ENCODE measurements around the gene MT1M.
"Not testable (repeated sequence)": the region's sequence is repeated elsewhere in the genome, so short reads cannot be mapped to it uniquely, and the experiment has no call there.

The MT1M gene

GRCh38 chr16:56673921-56674320 is 41.5 kb downstream of the MT1M start:
- DNase-seq (ENCODE audit: low read depth): peak; percentile 33

DNA sequence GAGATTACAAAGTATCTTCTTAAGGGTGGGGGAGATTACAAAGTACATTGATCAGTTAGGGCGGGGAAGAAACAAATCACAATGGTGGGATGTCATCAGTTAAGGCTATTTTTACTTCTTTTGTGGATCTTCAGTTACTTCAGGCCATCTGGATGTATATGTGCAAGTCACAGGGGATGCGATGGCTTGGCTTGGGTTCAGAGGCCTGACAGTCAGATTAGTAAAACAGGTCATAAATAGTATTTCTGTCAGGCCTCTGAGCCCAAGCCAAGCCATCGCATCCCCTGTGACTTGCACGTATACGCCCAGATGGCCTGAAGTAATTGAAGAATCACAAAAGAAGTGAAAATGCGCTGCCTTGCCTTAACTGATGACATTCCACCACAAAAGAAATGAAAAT is 42.1 kb downstream of the MT1M start:
- not testable (repeated sequence) for DNase-seq (ENCODE audit: low read depth)

DNA sequence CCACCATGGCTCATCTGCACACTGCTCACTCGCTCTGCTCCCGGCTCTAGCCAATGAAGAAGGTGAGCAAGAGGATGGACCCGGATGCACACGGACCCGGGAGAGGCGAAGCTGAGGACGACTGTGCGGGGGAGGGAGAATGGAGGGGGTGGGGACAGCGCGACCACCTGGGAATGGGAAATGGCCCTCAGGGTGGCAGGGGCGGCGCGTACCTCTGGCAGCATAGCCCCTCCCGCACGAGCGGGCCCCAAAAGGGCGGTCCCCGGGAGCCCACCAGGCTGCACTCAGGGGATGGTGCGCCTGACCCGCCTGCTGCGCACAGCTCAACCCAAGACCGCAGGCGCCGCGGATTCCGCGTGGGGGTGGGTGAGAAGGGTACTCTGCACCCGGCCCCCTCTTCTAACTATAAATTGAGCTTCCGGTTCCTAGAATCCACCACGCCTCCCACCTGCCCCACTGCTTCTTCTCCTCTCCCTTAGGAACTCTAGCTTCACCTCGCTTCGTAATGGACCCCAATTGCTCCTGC is 43.3 kb downstream of the MT1M start:
- DNase-seq (ENCODE audit: low read depth): no peak

DNA sequence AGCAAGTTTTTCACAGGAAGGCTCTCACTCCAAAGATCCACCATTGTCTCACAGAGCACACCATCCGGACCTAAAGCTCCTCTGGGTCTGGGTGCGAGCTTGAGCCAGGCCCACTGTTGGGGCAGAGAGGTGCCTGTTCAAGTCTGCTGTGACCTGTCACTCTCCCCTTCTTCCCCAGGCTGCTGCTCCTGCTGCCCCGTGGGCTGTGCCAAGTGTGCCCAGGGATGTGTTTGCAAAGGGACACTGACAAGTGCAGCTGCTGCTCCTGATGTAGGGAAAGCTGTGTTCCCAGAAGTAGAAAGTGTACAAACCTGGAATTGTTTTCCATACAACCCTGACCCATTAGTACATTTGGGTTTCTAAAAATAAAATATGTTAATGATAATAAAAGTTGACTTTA is 45.0 kb downstream of the MT1M start:
- DNase-seq (ENCODE audit: low read depth): no peak

GRCh38 chr16:56679078-56679730 is 46.7 kb downstream of the MT1M start:
- DNase-seq (ENCODE audit: low read depth): no peak

DNA sequence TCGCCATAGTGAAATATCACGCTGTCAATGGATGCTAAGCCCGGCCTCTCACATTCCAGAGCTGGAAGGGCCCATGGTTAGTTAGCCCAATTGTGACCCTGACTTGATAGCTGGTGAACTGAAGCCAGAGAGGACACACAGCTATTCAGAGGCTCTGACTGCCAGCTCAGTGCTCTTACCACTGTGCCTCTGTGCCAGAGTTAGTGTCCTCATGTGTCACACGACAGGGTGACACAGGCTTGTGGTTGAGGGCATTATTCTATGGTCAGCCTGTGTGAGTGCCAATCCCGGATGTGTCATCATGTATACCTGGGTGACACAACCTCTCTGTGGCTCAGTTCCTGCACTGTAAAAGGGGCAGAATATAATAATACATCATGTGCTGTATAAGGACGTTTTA is 47.4 kb downstream of the MT1M start:
- no peak for DNase-seq (ENCODE audit: low read depth)

- peak; percentile 85 for DNase-seq (ENCODE audit: low read depth)
Measured at GRCh38 chr16:56681939-56682702, 49.7 kb downstream of the MT1M start, which contains the start of gene MT1X. TSS of gene MT1X (plus strand) at chr16:56682470. CDS start at chr16:56682541, 71 bp downstream.

DNA sequence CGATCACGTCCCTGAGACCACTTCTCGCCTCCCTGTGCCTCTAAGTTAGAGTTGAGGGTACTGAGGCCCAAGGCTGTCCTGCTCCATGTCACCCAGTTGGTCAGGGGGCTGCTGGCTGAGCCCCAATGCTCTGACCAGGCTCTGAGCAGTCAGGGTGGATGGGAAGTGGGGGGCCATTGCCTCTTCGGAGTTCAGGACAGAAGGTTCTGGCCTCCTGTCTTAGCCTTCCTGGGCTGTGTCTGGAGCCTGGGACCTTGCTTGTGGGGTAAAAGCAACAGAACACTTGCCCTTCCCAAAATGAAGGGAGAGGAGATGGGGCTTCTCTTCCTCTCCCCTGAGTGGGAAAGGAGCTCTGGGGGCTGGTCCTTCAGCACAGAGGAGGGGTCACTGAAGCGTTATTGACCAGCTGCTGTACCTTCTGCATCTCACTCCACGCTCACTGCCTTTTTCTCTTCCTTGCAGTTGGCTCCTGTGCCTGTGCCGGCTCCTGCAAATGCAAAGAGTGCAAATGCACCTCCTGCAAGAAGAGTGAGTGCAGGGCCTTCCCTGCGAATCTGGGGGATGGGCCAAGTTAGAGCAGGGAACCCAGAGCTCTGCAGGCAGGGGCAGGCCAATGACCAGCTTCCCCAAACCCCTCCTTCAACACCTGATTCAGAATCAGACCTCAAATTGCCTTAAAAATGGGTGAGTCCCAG is 50.4 kb downstream of the MT1M start:
- no peak for DNase-seq (ENCODE audit: low read depth)
